ENCODE measurements around the gene EFCAB12.

EFCAB12 gene

GRCh38 chr3:129448186-129448895, 19.9 kb upstream of the EFCAB12 start:
- no peak overlapping the region for H3K4me3 ChIP-seq (ENCODE audit: low read length)
- no peak for DNase-seq (ENCODE audit: low read depth, low spot score)

GRCh38 chr3:129446926-129447325, 18.5 kb upstream of the EFCAB12 start:
- no peak for DNase-seq (ENCODE audit: low read depth, low spot score)
- no peak overlapping the region for H3K4me3 ChIP-seq (ENCODE audit: low read length)

- no peak overlapping the region for H3K4me3 ChIP-seq (ENCODE audit: low read length)
- no peak for DNase-seq (ENCODE audit: low read depth, low spot score)
Measured at GRCh38 chr3:129445471-129445870, 17.0 kb upstream of the EFCAB12 start.

- DNase-seq (ENCODE audit: low read depth, low spot score): no peak
- H3K4me3 ChIP-seq (ENCODE audit: low read length): no peak overlapping the region
Measured at GRCh38 chr3:129442947-129443346, 14.5 kb upstream of the EFCAB12 start.

GRCh38 chr3:129442486-129442885, 14.1 kb upstream of the EFCAB12 start:
- H3K4me3 ChIP-seq (ENCODE audit: low read length): no peak overlapping the region

GRCh38 chr3:129441782-129442181, 13.3 kb upstream of the EFCAB12 start:
- DNase-seq (ENCODE audit: low read depth, low spot score): no peak
- H3K4me3 ChIP-seq (ENCODE audit: low read length): peak overlapping the region; percentile 76

More at GRCh38 chr3:129442486-129442885, 14.1 kb upstream of the EFCAB12 start:
- no peak for DNase-seq (ENCODE audit: low read depth, low spot score)

- DNase-seq (ENCODE audit: low read depth, low spot score): peak; percentile 57
Measured at GRCh38 chr3:129441215-129441614, 12.8 kb upstream of the EFCAB12 start.

GRCh38 chr3:129440618-129441190, 12.3 kb upstream of the EFCAB12 start:
- peak overlapping the region; percentile 76 for H3K4me3 ChIP-seq (ENCODE audit: low read length)
- no peak for DNase-seq (ENCODE audit: low read depth, low spot score)

More at GRCh38 chr3:129441215-129441614, 12.8 kb upstream of the EFCAB12 start:
- H3K4me3 ChIP-seq (ENCODE audit: low read length): peak overlapping the region; percentile 76

- peak within 1 kb of the TSS; percentile 97 for H3K4me3 ChIP-seq (ENCODE audit: low read length)
- peak; percentile 99 for DNase-seq (ENCODE audit: low read depth, low spot score)
Measured at GRCh38 chr3:129439817-129440617, 11.6 kb upstream of the EFCAB12 start, which contains the start of the genes IFT122 and MBD4. IFT122 (plus strand) TSS chr3:129440224; CDS start chr3:129440331, 107 bp downstream. MBD4 (minus strand) TSS chr3:129439948; CDS start chr3:129439833, 115 bp downstream.

GRCh38 chr3:129439226-129439816, 10.9 kb upstream of the EFCAB12 start:
- peak overlapping the region; percentile 97 for H3K4me3 ChIP-seq (ENCODE audit: low read length)
- DNase-seq (ENCODE audit: low read depth, low spot score): peak; percentile 42

- H3K4me3 ChIP-seq (ENCODE audit: low read length): no peak overlapping the region
Measured at GRCh38 chr3:129435367-129435766, 6.9 kb upstream of the EFCAB12 start.

GRCh38 chr3:129434140-129434539, 5.7 kb upstream of the EFCAB12 start:
- H3K4me3 ChIP-seq (ENCODE audit: low read length): no peak overlapping the region
- no peak for DNase-seq (ENCODE audit: low read depth, low spot score)

More at GRCh38 chr3:129435367-129435766, 6.9 kb upstream of the EFCAB12 start:
- no peak for DNase-seq (ENCODE audit: low read depth, low spot score)

GRCh38 chr3:129433565-129433964, 5.1 kb upstream of the EFCAB12 start:
- no peak overlapping the region for H3K4me3 ChIP-seq (ENCODE audit: low read length)
- DNase-seq (ENCODE audit: low read depth, low spot score): no peak

GRCh38 chr3:129432671-129433070, 4.2 kb upstream of the EFCAB12 start:
- no peak overlapping the region for H3K4me3 ChIP-seq (ENCODE audit: low read length)
- DNase-seq (ENCODE audit: low read depth, low spot score): no peak

GRCh38 chr3:129432036-129432435, 3.6 kb upstream of the EFCAB12 start:
- no peak for DNase-seq (ENCODE audit: low read depth, low spot score)
- no peak overlapping the region for H3K4me3 ChIP-seq (ENCODE audit: low read length)

GRCh38 chr3:129429602-129430001, 1.2 kb upstream of the EFCAB12 start:
- no peak for DNase-seq (ENCODE audit: low read depth, low spot score)
- no peak overlapping the region for H3K4me3 ChIP-seq (ENCODE audit: low read length)

- DNase-seq (ENCODE audit: low read depth, low spot score): no peak
Measured at GRCh38 chr3:129429080-129429451, 630 bp upstream of the EFCAB12 start.

GRCh38 chr3:129428007-129428375, 445 bp downstream of the EFCAB12 start:
- no peak overlapping the region for H3K4me3 ChIP-seq (ENCODE audit: low read length)

More at GRCh38 chr3:129429080-129429451, 630 bp upstream of the EFCAB12 start:
- no peak overlapping the region for H3K4me3 ChIP-seq (ENCODE audit: low read length)

GRCh38 chr3:129425619-129426018, 2.8 kb downstream of the EFCAB12 start:
- H3K4me3 ChIP-seq (ENCODE audit: low read length): no peak overlapping the region
- DNase-seq (ENCODE audit: low read depth, low spot score): no peak

More at GRCh38 chr3:129428007-129428375, 445 bp downstream of the EFCAB12 start:
- no peak for DNase-seq (ENCODE audit: low read depth, low spot score)
